HAP-1 (cell line): ENCODE results near the gene HARBI1.

Source experiments
- DNase-seq, 2 experiments: peaks; one replicate each; pipeline ENCODE4 v3.0.0-alpha.2; 2016 to 2020; ENCODE audit warnings: low spot score in 2 of 2
- H3K27me3 ChIP-seq: fragments of 250-450 bp; sonication (Bioruptor Pico); 2 replicates; pipeline ENCODE4 v1.5.1; 2020; ENCODE audit warnings: low read depth, mild to moderate bottlenecking, moderate library complexity
- H3K36me3 ChIP-seq: fragments of 250-450 bp; sonication (Bioruptor Pico); replicated peaks from 2 replicates; pipeline ENCODE4 v1.5.1; 2020; ENCODE audit warnings: mild to moderate bottlenecking
- H3K4me1 ChIP-seq: fragments of 250-450 bp; sonication (Bioruptor Pico); 2 replicates; pipeline ENCODE4 v1.5.1; 2020; ENCODE audit warnings: mild to moderate bottlenecking
- H3K4me3 ChIP-seq: fragments of 250-450 bp; sonication (Bioruptor Pico); 2 replicates; pipeline ENCODE4 v1.5.1; 2020; ENCODE audit warnings: mild to moderate bottlenecking, moderate library complexity
- H3K9me3 ChIP-seq: fragments of 250-450 bp; sonication (Bioruptor Pico); 2 replicates; pipeline ENCODE4 v1.5.1; 2020; ENCODE audit warnings: mild to moderate bottlenecking, moderate library complexity
- in situ Hi-C: fragments of 300-500 bp; cut with MboI; formaldehyde crosslinking; loops from 3 replicates; pipeline ENCODE4 v1.14.3; 2020; ENCODE audit warnings: low sequenced_read_pairs, inconsistent platforms, mixed read lengths

HARBI1 gene

DNA sequence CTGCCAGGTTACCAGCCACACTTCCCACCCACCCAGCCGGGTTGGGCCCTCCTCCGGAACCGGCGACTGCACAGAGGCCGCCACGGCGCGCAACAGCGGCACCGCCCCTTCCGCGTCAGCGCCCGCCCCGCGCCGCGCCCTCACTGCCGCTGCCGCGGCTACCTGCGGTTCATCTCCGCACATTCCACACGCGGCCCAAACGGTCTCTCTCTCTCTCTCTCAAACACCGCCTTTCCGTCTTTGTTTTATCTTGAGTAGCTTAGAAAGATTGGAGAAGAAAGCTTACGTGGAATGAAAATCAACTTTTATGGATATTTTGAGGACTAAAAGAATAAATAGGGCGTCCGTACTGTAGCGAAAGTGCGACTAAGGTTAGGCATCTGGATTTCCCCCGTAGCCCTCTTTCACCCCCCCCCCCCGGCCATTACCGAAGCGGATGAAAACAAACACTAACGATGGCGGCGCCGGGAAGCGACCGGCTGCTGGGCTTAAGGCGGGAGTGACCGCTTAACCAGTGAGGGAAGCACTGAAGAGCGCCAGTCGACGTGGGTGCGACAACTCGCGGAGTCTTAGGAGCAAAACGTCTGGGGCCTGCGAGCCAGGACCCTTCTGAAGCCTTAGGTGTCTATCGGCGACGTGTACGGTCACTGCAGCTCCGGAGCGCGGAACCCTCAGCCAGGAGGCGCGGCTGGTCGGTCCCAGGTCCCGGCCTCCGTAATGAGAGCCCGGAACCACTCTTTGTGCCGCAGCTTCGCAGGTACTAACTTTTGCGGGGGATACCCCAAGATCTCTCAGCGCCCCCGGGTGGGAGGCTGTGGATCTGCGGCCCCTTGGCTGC lies at the start of gene HARBI1, which contains the start of gene ATG13:
TSS of gene HARBI1 (minus strand) at position 94 of the 838 bp plus-strand sequence. CDS start 990 bp downstream, outside the sequence.
TSS of gene ATG13 (plus strand) at position 420 of the 838 bp plus-strand sequence. CDS start 26,739 bp downstream, outside the sequence.
- H3K9me3 ChIP-seq = no peaks in the 10 kb centered on the region
- peak; percentile 79 to 91 for DNase-seq
- in situ Hi-C loops = no loop called here
- H3K36me3 ChIP-seq = peaks cover 12% of the 10 kb centered on the region
- no peaks in the 10 kb centered on the region for H3K27me3 ChIP-seq
- peaks cover 6% of the 10 kb centered on the region for H3K4me1 ChIP-seq
- peak within 1 kb of the TSS; percentile 80 for H3K4me3 ChIP-seq

DNA sequence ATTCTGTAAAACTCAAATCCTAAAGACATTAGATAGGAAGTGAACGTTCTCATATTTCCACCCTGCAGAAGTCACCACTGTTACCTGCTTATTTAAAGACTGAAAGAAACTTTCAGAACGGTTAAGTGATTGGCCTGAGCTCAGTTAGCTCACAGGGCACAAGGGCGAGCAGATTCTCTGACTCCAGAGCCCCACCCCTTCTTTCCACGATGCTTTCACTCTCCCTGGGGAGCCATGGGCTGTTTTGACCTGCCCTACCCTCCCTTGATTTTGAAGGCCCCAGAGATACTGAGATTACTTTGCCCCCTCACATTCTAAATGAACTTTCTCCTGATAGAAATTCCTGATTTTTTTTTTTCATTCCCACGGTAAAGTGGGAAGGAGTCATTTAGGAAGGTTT lies 49.5 kb upstream of the HARBI1 start:
- H3K4me3 ChIP-seq = no peak overlapping the region
- H3K27me3 ChIP-seq = no peaks in the 10 kb centered on the region
- H3K9me3 ChIP-seq = no peaks in the 10 kb centered on the region; the same call in 1 of the 2 replicates
- DNase-seq = no peak
- peaks cover 63% of the 10 kb centered on the region for H3K36me3 ChIP-seq
- no peaks in the 10 kb centered on the region for H3K4me1 ChIP-seq
- in situ Hi-C loops = no loop called here

- Histone ChIP-seq H3K4me1 (no peaks in the 10 kb centered on the region), H3K27me3 (no peaks in the 10 kb centered on the region), H3K4me3 (no peak overlapping the region), H3K9me3 (no peaks in the 10 kb centered on the region; the same call in 1 of the 2 replicates), H3K36me3 (peaks cover 63% of the 10 kb centered on the region)
- DNase-seq = no peak
- in situ Hi-C loops = no loop called here
Measured at GRCh38 chr11:46665356-46665755, 48.3 kb upstream of the HARBI1 start.

GRCh38 chr11:46664612-46665011 lies 47.6 kb upstream of the HARBI1 start:
- in situ Hi-C loops = no loop called here
- Histone ChIP-seq H3K4me1 (no peaks in the 10 kb centered on the region), H3K27me3 (no peaks in the 10 kb centered on the region), H3K9me3 (no peaks in the 10 kb centered on the region; the same call in 1 of the 2 replicates), H3K36me3 (peaks cover 61% of the 10 kb centered on the region), H3K4me3 (no peak overlapping the region)
- DNase-seq = no peak

DNA sequence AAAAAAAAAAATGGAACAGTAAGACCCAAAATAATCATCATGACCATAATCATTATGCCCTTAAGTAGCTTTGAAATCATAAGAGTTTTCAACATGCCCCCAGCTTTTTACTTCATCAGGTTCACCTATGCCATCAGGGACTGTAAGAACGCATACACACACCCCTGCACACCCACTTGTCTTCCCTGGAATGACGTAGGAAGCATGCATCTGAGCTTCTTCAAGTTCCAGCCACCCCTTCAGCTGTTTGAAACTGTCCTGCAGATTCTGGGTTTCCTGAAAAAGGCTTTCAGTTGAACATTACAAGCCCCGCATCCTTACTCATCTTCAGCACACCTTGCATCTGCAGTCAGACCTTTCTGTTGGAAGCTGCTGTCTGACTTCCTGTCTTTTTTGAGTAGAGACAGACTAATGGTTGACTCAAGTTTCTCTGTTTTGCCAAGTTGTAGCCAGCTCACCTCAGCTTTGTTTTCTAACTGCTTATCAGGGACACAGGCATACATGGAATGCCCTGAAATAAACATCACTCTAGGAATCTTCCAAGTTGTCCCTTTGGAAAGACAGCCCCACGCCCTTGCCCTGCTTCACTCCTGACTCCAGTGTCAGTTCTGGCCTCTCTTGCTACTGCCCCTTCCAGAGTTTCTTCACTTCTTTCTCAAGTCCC lies 46.4 kb upstream of the HARBI1 start:
- no peak for DNase-seq
- Histone ChIP-seq H3K4me1 (no peaks in the 10 kb centered on the region), H3K36me3 (peaks cover 61% of the 10 kb centered on the region), H3K27me3 (no peaks in the 10 kb centered on the region), H3K4me3 (no peak overlapping the region), H3K9me3 (no peaks in the 10 kb centered on the region; the same call in 1 of the 2 replicates)
- in situ Hi-C loops = no loop called here

DNA sequence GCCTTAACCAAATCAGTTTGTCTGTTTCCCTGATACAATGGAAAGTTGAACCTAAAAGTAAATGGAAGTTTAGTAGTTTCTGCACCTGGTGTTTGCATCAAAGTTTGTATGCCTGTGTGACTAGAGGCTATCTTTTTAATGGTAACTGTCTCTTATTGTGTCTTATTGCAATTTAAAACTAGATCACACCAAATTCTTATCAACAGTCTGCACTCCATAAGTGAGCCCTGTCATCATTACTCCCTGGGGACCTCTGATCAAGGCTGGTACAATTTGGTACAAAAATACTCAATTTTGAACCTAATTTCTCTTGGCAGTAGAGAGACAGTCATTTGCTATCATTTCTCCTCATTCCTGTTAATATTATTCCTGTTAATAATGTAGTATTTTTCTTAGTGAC lies 45.3 kb upstream of the HARBI1 start:
- Histone ChIP-seq H3K4me3 (no peak overlapping the region), H3K36me3 (peaks cover 63% of the 10 kb centered on the region), H3K4me1 (no peaks in the 10 kb centered on the region), H3K27me3 (no peaks in the 10 kb centered on the region), H3K9me3 (no peaks in the 10 kb centered on the region; the same call in 1 of the 2 replicates)
- no peak for DNase-seq
- in situ Hi-C loops = no loop called here

- Histone ChIP-seq H3K27me3 (no peaks in the 10 kb centered on the region), H3K36me3 (peaks cover 68% of the 10 kb centered on the region), H3K9me3 (no peaks in the 10 kb centered on the region; the same call in 1 of the 2 replicates), H3K4me1 (no peaks in the 10 kb centered on the region), H3K4me3 (no peak overlapping the region)
- DNase-seq = no peak
- in situ Hi-C loops = no loop called here
Measured at GRCh38 chr11:46661836-46662235, 44.8 kb upstream of the HARBI1 start.

- in situ Hi-C loops = no loop called here
- Histone ChIP-seq H3K4me1 (no peaks in the 10 kb centered on the region), H3K9me3 (no peaks in the 10 kb centered on the region; the same call in 1 of the 2 replicates), H3K4me3 (no peak overlapping the region), H3K36me3 (peaks cover 64% of the 10 kb centered on the region), H3K27me3 (no peaks in the 10 kb centered on the region)
- DNase-seq = no peak
Measured at GRCh38 chr11:46659908-46660307, 42.9 kb upstream of the HARBI1 start.

- Histone ChIP-seq H3K4me3 (no peak overlapping the region), H3K9me3 (no peaks in the 10 kb centered on the region; the same call in 1 of the 2 replicates), H3K36me3 (peaks cover 61% of the 10 kb centered on the region), H3K4me1 (no peaks in the 10 kb centered on the region), H3K27me3 (no peaks in the 10 kb centered on the region)
- DNase-seq = no peak
- in situ Hi-C loops = no loop called here
Measured at GRCh38 chr11:46658259-46658658, 41.2 kb upstream of the HARBI1 start.

GRCh38 chr11:46657186-46657585 lies 40.2 kb upstream of the HARBI1 start:
- Histone ChIP-seq H3K4me1 (no peaks in the 10 kb centered on the region), H3K4me3 (no peak overlapping the region), H3K9me3 (no peaks in the 10 kb centered on the region), H3K36me3 (peaks cover 62% of the 10 kb centered on the region), H3K27me3 (no peaks in the 10 kb centered on the region)
- no peak for DNase-seq
- in situ Hi-C loops = no loop called here

DNA sequence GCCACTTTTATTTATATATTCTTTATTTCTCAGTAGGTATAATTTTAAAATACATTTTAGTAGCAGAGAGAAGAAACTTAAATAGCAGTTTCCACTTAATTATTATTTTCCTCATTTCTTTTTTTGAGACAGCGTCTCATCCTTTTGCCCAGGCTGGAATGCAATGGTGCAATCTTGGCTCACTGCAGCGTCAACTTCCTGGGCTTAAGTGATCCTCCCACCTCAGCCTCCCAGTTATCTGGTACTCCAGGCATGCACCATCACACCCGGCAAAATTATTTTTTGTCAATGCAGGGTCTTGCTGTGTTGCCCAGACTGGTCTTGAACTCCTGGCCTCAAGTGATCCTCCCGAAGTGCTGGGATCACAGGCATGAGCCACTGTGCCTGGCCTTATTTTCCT lies 38.6 kb upstream of the HARBI1 start:
- Histone ChIP-seq H3K9me3 (no peaks in the 10 kb centered on the region), H3K4me1 (no peaks in the 10 kb centered on the region), H3K36me3 (peaks cover 71% of the 10 kb centered on the region), H3K4me3 (no peak overlapping the region), H3K27me3 (no peaks in the 10 kb centered on the region)
- in situ Hi-C loops = no loop called here
- no peak for DNase-seq

DNA sequence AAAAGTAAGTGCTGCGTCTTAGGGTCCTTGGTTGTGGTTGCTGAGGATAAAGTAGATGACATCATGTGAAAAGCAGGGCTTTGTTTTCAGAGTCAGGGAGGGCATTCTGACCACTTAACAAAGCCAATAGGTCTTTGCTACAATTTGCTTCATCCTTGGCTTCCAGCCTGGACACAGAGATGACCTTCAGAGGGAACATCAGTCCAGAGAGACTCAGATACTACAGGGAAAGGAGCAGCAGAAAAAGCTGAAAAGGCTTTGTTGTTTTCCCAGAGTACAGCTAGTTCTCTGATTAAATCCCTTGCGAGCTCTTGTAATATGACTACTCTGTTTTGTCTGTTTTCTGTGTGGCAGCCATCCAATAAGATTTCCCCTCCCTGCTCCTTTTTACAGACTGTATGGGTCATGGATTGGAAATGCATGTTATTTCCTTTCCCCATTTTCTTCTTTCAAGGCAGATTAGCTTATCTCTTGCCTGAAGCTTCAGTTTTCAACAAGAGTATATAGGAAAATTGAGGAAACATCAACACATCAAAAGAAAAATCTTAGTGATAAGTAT lies 32.2 kb upstream of the HARBI1 start:
- peaks cover 41% of the 10 kb centered on the region for H3K36me3 ChIP-seq
- in situ Hi-C loops = no loop called here
- no peak overlapping the region for H3K4me3 ChIP-seq
- peaks cover 16% of the 10 kb centered on the region for H3K4me1 ChIP-seq
- no peaks in the 10 kb centered on the region for H3K27me3 ChIP-seq
- peak in 1 of 2 experiments; percentile 23 for DNase-seq
- H3K9me3 ChIP-seq = no peaks in the 10 kb centered on the region

DNA sequence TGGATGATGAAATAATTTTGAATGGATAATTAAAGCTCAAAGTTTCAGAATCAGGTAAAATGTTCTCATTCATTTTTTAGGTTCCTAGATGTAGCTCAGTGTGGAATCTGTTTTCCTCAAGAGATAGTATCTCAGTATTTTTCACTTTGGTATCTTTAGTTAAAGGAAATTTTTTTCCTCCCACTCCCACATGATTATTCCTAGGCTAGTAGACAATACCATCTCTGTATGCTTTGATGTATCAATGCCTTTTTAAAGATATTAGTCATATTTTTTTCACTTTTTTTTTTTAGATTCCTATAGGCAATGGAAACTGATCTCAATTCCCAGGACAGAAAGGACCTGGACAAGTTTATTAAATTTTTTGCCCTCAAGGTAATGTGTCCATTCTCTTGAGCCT lies 27.0 kb upstream of the HARBI1 start:
- in situ Hi-C loops = no loop called here
- peaks cover 13% of the 10 kb centered on the region for H3K36me3 ChIP-seq
- DNase-seq = no peak
- no peaks in the 10 kb centered on the region; the same call in 1 of the 2 replicates for H3K9me3 ChIP-seq
- no peak overlapping the region for H3K4me3 ChIP-seq
- no peaks in the 10 kb centered on the region for H3K27me3 ChIP-seq
- H3K4me1 ChIP-seq = peaks cover 13% of the 10 kb centered on the region

GRCh38 chr11:46643531-46643930 lies 26.5 kb upstream of the HARBI1 start:
- no peak overlapping the region for H3K4me3 ChIP-seq
- peaks cover 13% of the 10 kb centered on the region for H3K4me1 ChIP-seq
- H3K27me3 ChIP-seq = no peaks in the 10 kb centered on the region
- no peaks in the 10 kb centered on the region; the same call in 1 of the 2 replicates for H3K9me3 ChIP-seq
- in situ Hi-C loops = no loop called here
- no peak for DNase-seq
- peaks cover 13% of the 10 kb centered on the region for H3K36me3 ChIP-seq
